Spleen (tissue), 11 donors: ENCODE results near the gene ZC3H7B. TPM values are rescaled to one million over a fixed set of nuclear protein-coding genes. Genes with fewer than 3 reads are reported as not detected.

Experiments used
- DNase-seq: peaks from one replicate; pipeline ENCODE4 v3.0.0-alpha.2; 2020
- H3K27ac ChIP-seq, 8 donors: fragments of 200-600 bp; sonication (generic) in 7 of 8; 1 replicate in 4 of 8; 2 replicates in 4 of 8; pipeline versions ENCODE4 v1.5.0 to v1.8.0; 2016 to 2021; ENCODE audit warnings: inconsistent platforms in 4 of 8, mild to moderate bottlenecking in 4 of 8, moderate library complexity in 1 of 8
- H3K27me3 ChIP-seq, 7 donors: fragments of 200-600 bp; sonication (generic) in 6 of 7; replicated peaks in 1 of 7; 1 replicate in 4 of 7; 2 replicates in 3 of 7; pipeline versions ENCODE4 v1.5.0 to v1.8.0; 2016 to 2021; ENCODE audit warnings: inconsistent platforms in 3 of 7, mild to moderate bottlenecking in 1 of 7
- H3K36me3 ChIP-seq, 6 donors: fragments of 200-600 bp; sonication (generic) in 5 of 6; 1 replicate in 4 of 6; 2 replicates in 2 of 6; pipeline versions ENCODE4 v1.5.0 to v1.8.0; 2016 to 2021; ENCODE audit warnings: inconsistent platforms in 2 of 6
- H3K4me1 ChIP-seq, 6 donors: fragments of 200-600 bp; sonication (generic) in 5 of 6; 1 replicate in 3 of 6; 2 replicates in 3 of 6; pipeline versions ENCODE4 v1.5.0 to v1.8.0; 2016 to 2021; ENCODE audit warnings: inconsistent platforms in 3 of 6
- H3K4me3 ChIP-seq, 8 donors: fragments of 200-600 bp; sonication (generic) in 7 of 8; 1 replicate in 4 of 8; 2 replicates in 4 of 8; pipeline versions ENCODE4 v1.5.0 to v1.8.0; 2016 to 2021; ENCODE audit warnings: inconsistent platforms in 4 of 8, mild to moderate bottlenecking in 4 of 8, moderate library complexity in 2 of 8
- H3K9me3 ChIP-seq, 8 donors: fragments of 200-600 bp; sonication (generic) in 7 of 8; 1 replicate in 4 of 8; 2 replicates in 4 of 8; pipeline versions ENCODE4 v1.5.0 to v1.8.0; 2016 to 2021; ENCODE audit warnings: inconsistent platforms in 4 of 8
- CTCF ChIP-seq, 11 experiments: fragments of 200-600 bp in 7 of 11; fragments of 450-650 bp in 4 of 11; sonication (generic) in 4 of 11; IDR thresholded peaks in 8 of 11; conservative IDR thresholded peaks in 3 of 11; 1 replicate in 7 of 11; 2 replicates in 4 of 11; pipeline versions ENCODE4 v1.4.0 to v1.8.0; 2016 to 2021; ENCODE audit warnings: antibody characterized with exemption in 11 of 11, inconsistent platforms in 4 of 11, mild to moderate bottlenecking in 1 of 11
- POLR2A ChIP-seq, 3 donors: fragments of 450-650 bp; IDR thresholded peaks; one replicate each; pipeline ENCODE4 v1.5.1; 2017; ENCODE audit warnings: antibody characterized with exemption in 3 of 3, mild to moderate bottlenecking in 1 of 3
- POLR2AphosphoS5 ChIP-seq, 3 donors: sonication (generic); formaldehyde crosslinking; IDR thresholded peaks; one replicate each; pipeline ENCODE4 v1.5.1; 2017; ENCODE audit warnings: antibody characterized with exemption in 3 of 3
- WGBS, 5 donors: extraction: QIAGEN DNeasy Blood & Tissue Kit in 3 of 5; methylation state at CpG; one replicate each; pipeline versions ENCODE4 v1.1.5 to v1.1.7; 2013 to 2018; 5-methylcytosine and 5-hydroxymethylcytosine counted together
- intact Hi-C: fragments of 100-400 bp; cut with DNase I; formaldehyde crosslinking; loops from one replicate; pipeline ENCODE4 v1.15.0; 2023; ENCODE audit warnings: low total_unique reads
- polyA plus RNA-seq, 3 donors: library from polyadenylated mRNA; stranded (reverse); fragments of 200-250 nt; gene quantifications; one replicate each; pipeline ENCODE4 v1.2.1, GENCODE V29; 2013
- total RNA-seq, 7 donors: library from RNA; depleted of rRNA in 3 of 7; stranded (reverse); fragments of >200 nt in 3 of 7; fragmentation: NEBNext Ultra II Directional in 4 of 7; extraction: Animal tissue kit (Norgen Biotek cat#: 25700) in 4 of 7; gene quantifications; one replicate each; pipeline versions ENCODE4 v1.1.0 to v1.2.1, GENCODE V29; 2016 to 2021
- donor health status: healthy with polysubstance abuse.
- donor health status: DM: no; HTN: no; CAD: no; lungs with moderate emphysema.
- donor health status: DM: no; HTN: no; CAD: no.
- donor health status: Bipolar disorder and iron deficiency.
- donor health status: healthy.
- donor health status: DM: no; HTN: no; CAD: no.
- donor health status: DM: yes; HTN: yes; CAD: no.

Gene ZC3H7B
- total and polyA plus RNA-seq, 10 donors: 10.5 to 59.1 (median 46.9) TPM

- 80 to 90% (median 81%) methylated on average over 9 to 10 of the region's 10 CpGs for WGBS, 5 donors
- intact Hi-C loops: no loop called here
- Histone ChIP-seq H3K9me3 (no peaks in the 10 kb centered on the region), H3K27ac (no peak overlapping the region), H3K4me1 (no peaks in the 10 kb centered on the region), H3K4me3 (no peak overlapping the region), H3K27me3 (no peaks in the 10 kb centered on the region), H3K36me3 (peaks cover 4 to 100% (median 89%) of the 10 kb centered on the region in 6 donors)
- DNase-seq: no peak
- TF ChIP-seq POLR2A (IDR thresholded peaks at IDR 0.05): no peak
- TF ChIP-seq CTCF (IDR thresholded peaks at IDR 0.05 in 8 of 11, conservative IDR thresholded peaks at IDR 0.05 in 3 of 11): no peak
- no peak for TF ChIP-seq POLR2AphosphoS5 (IDR thresholded peaks at IDR 0.05)
These were observed 52.7 kb downstream of the ZC3H7B start for GRCh38 chr22:41353862-41354575.

- Histone ChIP-seq H3K36me3 (peaks cover 4 to 97% (median 79%) of the 10 kb centered on the region in 6 donors), H3K27ac (peak overlapping the region in 1 of 8 donors; percentile 8), H3K27me3 (no peaks in the 10 kb centered on the region), H3K4me3 (no peak overlapping the region), H3K4me1 (no peaks in the 10 kb centered on the region), H3K9me3 (no peaks in the 10 kb centered on the region)
- TF ChIP-seq POLR2AphosphoS5 (IDR thresholded peaks at IDR 0.05): no peak
- TF ChIP-seq POLR2A (IDR thresholded peaks at IDR 0.05): no peak
- TF ChIP-seq CTCF (IDR thresholded peaks at IDR 0.05 in 8 of 11, conservative IDR thresholded peaks at IDR 0.05 in 3 of 11): no peak
- intact Hi-C loops: no loop called here
- 89 to 98% (median 93%) methylated on average over 10 of the region's 10 CpGs for WGBS, 5 donors
- no peak for DNase-seq
These were observed 53.7 kb downstream of the ZC3H7B start for GRCh38 chr22:41354979-41355378.

GRCh38 chr22:41355895-41356294 lies 54.6 kb downstream of the ZC3H7B start:
- Histone ChIP-seq H3K27me3 (no peaks in the 10 kb centered on the region), H3K27ac (no peak overlapping the region), H3K9me3 (no peaks in the 10 kb centered on the region), H3K4me3 (no peak overlapping the region), H3K36me3 (peaks cover 4 to 88% (median 70%) of the 10 kb centered on the region in 6 donors), H3K4me1 (no peaks in the 10 kb centered on the region)
- WGBS, 5 donors: 92 to 98% (median 94%) methylated on average over 9 to 17 of the region's 17 CpGs
- no peak for DNase-seq
- intact Hi-C loops: no loop called here
- no peak for TF ChIP-seq POLR2A (IDR thresholded peaks at IDR 0.05)
- TF ChIP-seq CTCF (IDR thresholded peaks at IDR 0.05 in 8 of 11, conservative IDR thresholded peaks at IDR 0.05 in 3 of 11): no peak
- TF ChIP-seq POLR2AphosphoS5 (IDR thresholded peaks at IDR 0.05): no peak

DNA sequence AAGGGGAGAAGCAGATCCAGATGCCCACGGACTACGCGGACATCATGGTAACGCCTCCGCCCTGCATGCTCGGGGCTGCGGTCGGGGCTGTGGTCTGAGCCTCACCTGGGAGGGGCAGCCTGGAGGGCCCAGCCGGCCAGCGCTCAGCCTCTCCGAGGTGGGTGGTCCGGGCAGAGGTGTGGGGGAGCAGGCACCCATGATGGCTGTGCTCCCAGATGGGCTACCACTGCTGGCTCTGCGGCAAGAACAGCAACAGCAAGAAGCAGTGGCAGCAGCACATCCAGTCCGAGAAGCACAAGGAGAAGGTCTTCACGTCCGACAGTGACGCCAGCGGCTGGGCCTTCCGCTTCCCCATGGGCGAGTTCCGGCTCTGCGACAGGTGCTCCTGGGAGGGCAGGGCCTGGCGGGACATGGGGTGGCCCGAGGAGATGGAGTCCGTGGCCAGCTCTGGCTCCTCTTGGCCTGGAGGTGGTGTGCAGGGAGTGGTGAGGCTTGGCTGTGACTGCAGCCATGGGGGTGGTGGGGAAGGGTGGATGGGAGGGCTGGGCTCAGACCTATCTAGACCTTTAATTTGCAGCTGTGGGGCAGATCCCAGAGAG lies 55.2 kb downstream of the ZC3H7B start:
- intact Hi-C loops: no loop called here
- WGBS, 5 donors: 95 to 96% (median 96%) methylated on average over 24 to 25 of the region's 25 CpGs
- Histone ChIP-seq H3K27ac (no peak overlapping the region), H3K4me3 (no peak overlapping the region), H3K36me3 (peaks cover 4 to 82% (median 63%) of the 10 kb centered on the region in 6 donors), H3K27me3 (no peaks in the 10 kb centered on the region), H3K9me3 (no peaks in the 10 kb centered on the region), H3K4me1 (no peaks in the 10 kb centered on the region)
- no peak for DNase-seq
- TF ChIP-seq POLR2AphosphoS5 (IDR thresholded peaks at IDR 0.05): peak in 1 of 3 donors; percentile 26
- no peak for TF ChIP-seq POLR2A (IDR thresholded peaks at IDR 0.05)
- no peak for TF ChIP-seq CTCF (IDR thresholded peaks at IDR 0.05 in 8 of 11, conservative IDR thresholded peaks at IDR 0.05 in 3 of 11)
